ENCODE results near the gene FAIM2. TPM values are rescaled to one million over a fixed set of nuclear protein-coding genes. Genes with fewer than 3 reads are reported as not detected.

The FAIM2 gene
- total RNA-seq, 1 donor from 2014 or later: 1.2 TPM

GRCh38 chr12:49936925-49937324 is 33.2 kb upstream of the FAIM2 start:
- ATAC-seq: no peak
- H3K4me3 ChIP-seq: no peak overlapping the region
- no peaks in the 10 kb centered on the region for H3K36me3 ChIP-seq
- no peak for DNase-seq
- TF ChIP-seq, protein P1, sequence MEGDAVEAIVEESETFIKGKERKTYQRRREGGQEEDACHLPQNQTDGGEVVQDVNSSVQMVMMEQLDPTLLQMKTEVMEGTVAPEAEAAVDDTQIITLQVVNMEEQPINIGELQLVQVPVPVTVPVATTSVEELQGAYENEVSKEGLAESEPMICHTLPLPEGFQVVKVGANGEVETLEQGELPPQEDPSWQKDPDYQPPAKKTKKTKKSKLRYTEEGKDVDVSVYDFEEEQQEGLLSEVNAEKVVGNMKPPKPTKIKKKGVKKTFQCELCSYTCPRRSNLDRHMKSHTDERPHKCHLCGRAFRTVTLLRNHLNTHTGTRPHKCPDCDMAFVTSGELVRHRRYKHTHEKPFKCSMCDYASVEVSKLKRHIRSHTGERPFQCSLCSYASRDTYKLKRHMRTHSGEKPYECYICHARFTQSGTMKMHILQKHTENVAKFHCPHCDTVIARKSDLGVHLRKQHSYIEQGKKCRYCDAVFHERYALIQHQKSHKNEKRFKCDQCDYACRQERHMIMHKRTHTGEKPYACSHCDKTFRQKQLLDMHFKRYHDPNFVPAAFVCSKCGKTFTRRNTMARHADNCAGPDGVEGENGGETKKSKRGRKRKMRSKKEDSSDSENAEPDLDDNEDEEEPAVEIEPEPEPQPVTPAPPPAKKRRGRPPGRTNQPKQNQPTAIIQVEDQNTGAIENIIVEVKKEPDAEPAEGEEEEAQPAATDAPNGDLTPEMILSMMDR (IDR thresholded peaks at IDR 0.05): no peak
- H3K27me3 ChIP-seq: no peaks in the 10 kb centered on the region
- intact Hi-C loops (cut with DNase I): no loop called here
- H3K9me3 ChIP-seq: no peaks in the 10 kb centered on the region
- no peaks in the 10 kb centered on the region for H3K4me1 ChIP-seq
- no peak overlapping the region for H3K27ac ChIP-seq

DNA sequence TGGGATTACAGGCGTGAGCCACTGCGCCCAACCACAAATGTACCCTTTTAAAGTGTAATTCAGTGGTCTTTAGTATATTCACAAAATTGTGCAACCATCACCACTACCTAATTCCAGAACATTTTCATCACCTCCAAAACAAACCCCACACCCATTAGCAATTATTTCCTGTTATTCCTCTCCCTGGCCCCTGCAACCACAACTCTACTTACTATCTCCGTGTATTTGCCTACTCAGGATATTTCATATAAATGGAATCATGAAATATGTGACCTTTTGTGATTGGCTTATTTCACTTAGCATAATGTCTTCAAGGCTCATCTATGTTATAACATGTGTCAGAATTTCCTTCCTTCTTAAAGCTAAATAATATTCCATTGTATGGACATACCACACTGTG is 30.8 kb upstream of the FAIM2 start:
- no peaks in the 10 kb centered on the region for H3K36me3 ChIP-seq
- H3K4me3 ChIP-seq: no peak overlapping the region
- intact Hi-C loops (cut with DNase I): no loop called here
- ATAC-seq (no peak), DNase-seq (no peak)
- no peaks in the 10 kb centered on the region for H3K9me3 ChIP-seq
- no peaks in the 10 kb centered on the region for H3K4me1 ChIP-seq
- no peaks in the 10 kb centered on the region for H3K27me3 ChIP-seq
- no peak overlapping the region for H3K27ac ChIP-seq
- TF ChIP-seq, protein P1 (IDR thresholded peaks at IDR 0.05): no peak

GRCh38 chr12:49933796-49934195 is 30.1 kb upstream of the FAIM2 start:
- no peak overlapping the region for H3K4me3 ChIP-seq
- ATAC-seq (no peak), DNase-seq (no peak)
- no peaks in the 10 kb centered on the region for H3K4me1 ChIP-seq
- TF ChIP-seq, protein P1 (IDR thresholded peaks at IDR 0.05): no peak
- H3K36me3 ChIP-seq: no peaks in the 10 kb centered on the region
- H3K9me3 ChIP-seq: no peaks in the 10 kb centered on the region
- H3K27me3 ChIP-seq: no peaks in the 10 kb centered on the region
- H3K27ac ChIP-seq: no peak overlapping the region
- intact Hi-C loops (cut with DNase I): no loop called here

GRCh38 chr12:49932533-49933130 is 28.9 kb upstream of the FAIM2 start:
- no peaks in the 10 kb centered on the region for H3K4me1 ChIP-seq
- ATAC-seq: no peak
- TF ChIP-seq, protein P1 (IDR thresholded peaks at IDR 0.05): no peak
- H3K36me3 ChIP-seq: no peaks in the 10 kb centered on the region
- H3K27me3 ChIP-seq: no peaks in the 10 kb centered on the region
- peak; percentile 21 for DNase-seq
- H3K9me3 ChIP-seq: no peaks in the 10 kb centered on the region
- intact Hi-C loops (cut with DNase I): no loop called here
- no peak overlapping the region for H3K4me3 ChIP-seq
- no peak overlapping the region for H3K27ac ChIP-seq

DNA sequence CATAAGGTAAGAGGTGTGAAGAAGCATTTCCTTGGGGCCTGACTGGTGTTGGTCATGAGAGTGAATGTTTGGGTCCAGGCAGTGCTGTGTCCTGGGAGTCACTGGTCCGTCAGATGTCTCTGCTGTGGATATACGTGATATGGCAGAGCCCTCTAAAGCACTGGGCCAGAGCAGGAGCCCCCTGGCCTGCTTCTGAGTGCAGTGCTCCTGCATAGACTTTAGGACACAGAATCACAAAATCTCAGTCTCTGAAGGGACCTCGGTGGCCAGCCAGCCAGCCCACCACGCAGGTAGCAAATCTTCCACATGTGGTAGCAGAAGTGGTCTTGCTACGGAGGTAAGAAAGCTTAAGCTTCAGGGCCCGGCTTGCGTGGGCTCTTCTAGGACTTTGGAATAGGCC is 28.3 kb upstream of the FAIM2 start:
- ATAC-seq (no peak), DNase-seq (peak; percentile 34)
- Histone ChIP-seq H3K9me3 (no peaks in the 10 kb centered on the region), H3K4me3 (no peak overlapping the region), H3K4me1 (no peaks in the 10 kb centered on the region), H3K36me3 (no peaks in the 10 kb centered on the region), H3K27ac (no peak overlapping the region), H3K27me3 (no peaks in the 10 kb centered on the region)
- intact Hi-C loops (cut with DNase I): no loop called here
- TF ChIP-seq, protein P1 (IDR thresholded peaks at IDR 0.05): no peak
